Suprapubic skin (tissue), 4 donors: ENCODE data around the gene MFN2. TPM values are rescaled to one million over a fixed set of nuclear protein-coding genes. Genes with fewer than 3 reads are reported as not detected.

Experiments
- DNase-seq, 2 donors: peaks; one replicate each; pipeline ENCODE4 v3.0.0-alpha.2; 2019; ENCODE audit warnings: low spot score in 2 of 2
- H3K27ac ChIP-seq: fragments of 200-600 bp; sonication (generic); one replicate; pipeline ENCODE4 v1.5.1; 2019
- H3K27me3 ChIP-seq: fragments of 200-600 bp; sonication (generic); one replicate; pipeline ENCODE4 v1.5.1; 2019
- H3K36me3 ChIP-seq: fragments of 200-600 bp; sonication (generic); one replicate; pipeline ENCODE4 v1.5.1; 2019
- H3K4me1 ChIP-seq: fragments of 200-600 bp; sonication (generic); one replicate; pipeline ENCODE4 v1.5.1; 2019
- H3K4me3 ChIP-seq: fragments of 200-600 bp; sonication (generic); one replicate; pipeline ENCODE4 v1.5.1; 2019; ENCODE audit warnings: mild to moderate bottlenecking
- H3K9me3 ChIP-seq: fragments of 200-600 bp; sonication (generic); one replicate; pipeline ENCODE4 v1.5.1; 2019
- EP300 ChIP-seq: sonication (generic); formaldehyde crosslinking; IDR thresholded peaks from one replicate; pipeline ENCODE4 v1.6.1; 2017; ENCODE audit warnings: antibody characterized with exemption
- POLR2A ChIP-seq, 2 donors: fragments of 450-650 bp; IDR thresholded peaks; one replicate each; pipeline ENCODE4 v1.6.1; 2017; ENCODE audit warnings: antibody characterized with exemption in 2 of 2, mild to moderate bottlenecking in 2 of 2, moderate library complexity in 2 of 2
- POLR2AphosphoS5 ChIP-seq, 3 donors: sonication (generic); formaldehyde crosslinking; IDR thresholded peaks; one replicate each; pipeline ENCODE4 v1.6.1; 2017; ENCODE audit warnings: antibody characterized with exemption in 3 of 3
- WGBS: methylation state at CpG from one replicate; pipeline ENCODE4 v1.1.5; 2018; 5-methylcytosine and 5-hydroxymethylcytosine counted together
- total RNA-seq, 4 donors: library from RNA; depleted of rRNA; stranded (reverse); fragments of >200 nt; gene quantifications; one replicate each; pipeline ENCODE4 v1.1.0, GENCODE V29; 2016
- TF ChIP-seq, protein P1 (sequence below), 2 donors: fragments of 200-600 bp in 1 of 2; fragments of 450-650 bp in 1 of 2; sonication (generic) in 1 of 2; IDR thresholded peaks; one replicate each; pipeline ENCODE4 v1.5.1; 2016 to 2019; ENCODE audit warnings: antibody characterized with exemption in 2 of 2, mild to moderate bottlenecking in 1 of 2, moderate library complexity in 1 of 2

MFN2 gene
- total RNA-seq, 4 donors from 2014 or later = 106 to 146 (median 124) TPM

- no peak for DNase-seq
- TF ChIP-seq, protein P1, sequence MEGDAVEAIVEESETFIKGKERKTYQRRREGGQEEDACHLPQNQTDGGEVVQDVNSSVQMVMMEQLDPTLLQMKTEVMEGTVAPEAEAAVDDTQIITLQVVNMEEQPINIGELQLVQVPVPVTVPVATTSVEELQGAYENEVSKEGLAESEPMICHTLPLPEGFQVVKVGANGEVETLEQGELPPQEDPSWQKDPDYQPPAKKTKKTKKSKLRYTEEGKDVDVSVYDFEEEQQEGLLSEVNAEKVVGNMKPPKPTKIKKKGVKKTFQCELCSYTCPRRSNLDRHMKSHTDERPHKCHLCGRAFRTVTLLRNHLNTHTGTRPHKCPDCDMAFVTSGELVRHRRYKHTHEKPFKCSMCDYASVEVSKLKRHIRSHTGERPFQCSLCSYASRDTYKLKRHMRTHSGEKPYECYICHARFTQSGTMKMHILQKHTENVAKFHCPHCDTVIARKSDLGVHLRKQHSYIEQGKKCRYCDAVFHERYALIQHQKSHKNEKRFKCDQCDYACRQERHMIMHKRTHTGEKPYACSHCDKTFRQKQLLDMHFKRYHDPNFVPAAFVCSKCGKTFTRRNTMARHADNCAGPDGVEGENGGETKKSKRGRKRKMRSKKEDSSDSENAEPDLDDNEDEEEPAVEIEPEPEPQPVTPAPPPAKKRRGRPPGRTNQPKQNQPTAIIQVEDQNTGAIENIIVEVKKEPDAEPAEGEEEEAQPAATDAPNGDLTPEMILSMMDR (IDR thresholded peaks at IDR 0.05) = no peak
- TF ChIP-seq POLR2AphosphoS5 (IDR thresholded peaks at IDR 0.05) (no peak), EP300 (no peak), POLR2A (IDR thresholded peaks at IDR 0.05) (no peak)
- no peaks in the 10 kb centered on the region for H3K27me3 ChIP-seq
- no peak overlapping the region for H3K4me3 ChIP-seq
- H3K4me1 ChIP-seq = no peaks in the 10 kb centered on the region
- no peak overlapping the region for H3K27ac ChIP-seq
- WGBS = 95% methylated on average over 4 of the region's 4 CpGs
- peaks cover 57% of the 10 kb centered on the region for H3K36me3 ChIP-seq
- H3K9me3 ChIP-seq = no peaks in the 10 kb centered on the region
Observed at GRCh38 chr1:12011998-12012397, 31.8 kb downstream of the MFN2 start.

- Histone ChIP-seq H3K4me1 (no peaks in the 10 kb centered on the region), H3K27me3 (no peaks in the 10 kb centered on the region), H3K9me3 (no peaks in the 10 kb centered on the region), H3K36me3 (peaks cover 50% of the 10 kb centered on the region), H3K27ac (no peak overlapping the region), H3K4me3 (no peak overlapping the region)
- DNase-seq = no peak
- 88% methylated on average over 8 of the region's 8 CpGs for WGBS
- TF ChIP-seq POLR2A (IDR thresholded peaks at IDR 0.05) (no peak), POLR2AphosphoS5 (IDR thresholded peaks at IDR 0.05) (no peak), EP300 (no peak)
- TF ChIP-seq, protein P1 (IDR thresholded peaks at IDR 0.05) = no peak
Observed at GRCh38 chr1:12012560-12013316, 32.5 kb downstream of the MFN2 start.

DNA sequence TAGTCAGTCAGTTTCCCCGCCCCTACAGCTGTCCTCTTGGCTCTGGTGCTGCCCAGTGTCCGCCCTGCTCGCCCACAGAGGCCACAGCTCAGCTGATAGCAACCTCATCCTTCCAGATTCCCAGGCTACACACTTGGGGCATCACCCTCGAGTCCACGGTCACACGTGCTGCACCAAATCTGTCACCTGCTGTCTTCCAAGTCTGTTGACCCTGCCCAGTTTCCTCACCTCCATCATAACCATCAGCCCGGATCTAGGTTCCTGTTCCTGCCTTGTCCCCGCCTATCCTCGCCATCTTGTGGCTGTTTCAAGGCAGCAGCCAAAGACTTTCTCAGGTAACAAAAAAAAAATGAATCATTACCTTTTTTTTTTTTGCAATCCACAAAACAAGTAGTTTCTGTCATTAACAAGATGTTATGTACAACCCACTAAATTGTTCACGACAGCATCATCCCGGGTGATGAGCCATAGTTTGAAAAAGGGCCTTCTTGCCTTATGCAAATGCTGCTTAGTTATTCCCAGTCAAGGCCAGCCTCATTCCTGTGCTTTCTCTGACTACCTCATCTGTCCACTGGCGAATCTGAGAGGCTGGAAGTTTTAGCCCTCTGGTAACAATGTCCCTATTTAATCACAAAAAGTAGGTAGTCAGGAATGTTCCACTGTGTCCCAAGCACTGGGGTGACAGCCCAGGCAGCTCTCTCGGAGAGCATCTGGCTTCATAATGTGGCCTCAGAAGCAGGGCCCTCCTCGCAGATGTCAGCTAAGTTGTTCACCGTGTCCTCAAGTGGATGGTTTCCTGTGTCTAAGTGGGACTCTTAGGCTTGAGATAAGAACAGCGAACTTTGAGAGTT lies 34.1 kb downstream of the MFN2 start:
- Histone ChIP-seq H3K36me3 (peaks cover 35% of the 10 kb centered on the region), H3K4me3 (no peak overlapping the region), H3K4me1 (no peaks in the 10 kb centered on the region), H3K27me3 (no peaks in the 10 kb centered on the region), H3K27ac (peak overlapping the region; percentile 20), H3K9me3 (no peaks in the 10 kb centered on the region)
- TF ChIP-seq POLR2A (IDR thresholded peaks at IDR 0.05) = no peak
- no peak for TF ChIP-seq EP300
- TF ChIP-seq POLR2AphosphoS5 (IDR thresholded peaks at IDR 0.05) = no peak
- TF ChIP-seq, protein P1 (IDR thresholded peaks at IDR 0.05) = no peak
- 73% methylated on average over 16 of the region's 16 CpGs for WGBS
- DNase-seq = no peak

- Histone ChIP-seq H3K4me1 (peaks cover 5% of the 10 kb centered on the region), H3K4me3 (no peak overlapping the region), H3K27ac (no peak overlapping the region), H3K9me3 (no peaks in the 10 kb centered on the region), H3K36me3 (peaks cover 29% of the 10 kb centered on the region), H3K27me3 (no peaks in the 10 kb centered on the region)
- TF ChIP-seq POLR2A (IDR thresholded peaks at IDR 0.05) = no peak
- no peak for TF ChIP-seq POLR2AphosphoS5 (IDR thresholded peaks at IDR 0.05)
- TF ChIP-seq, protein P1 (IDR thresholded peaks at IDR 0.05) = no peak
- TF ChIP-seq EP300 = no peak
- DNase-seq = no peak
- 84% methylated on average over 10 of the region's 10 CpGs for WGBS
Observed at GRCh38 chr1:12015001-12015491, 34.8 kb downstream of the MFN2 start.

DNA sequence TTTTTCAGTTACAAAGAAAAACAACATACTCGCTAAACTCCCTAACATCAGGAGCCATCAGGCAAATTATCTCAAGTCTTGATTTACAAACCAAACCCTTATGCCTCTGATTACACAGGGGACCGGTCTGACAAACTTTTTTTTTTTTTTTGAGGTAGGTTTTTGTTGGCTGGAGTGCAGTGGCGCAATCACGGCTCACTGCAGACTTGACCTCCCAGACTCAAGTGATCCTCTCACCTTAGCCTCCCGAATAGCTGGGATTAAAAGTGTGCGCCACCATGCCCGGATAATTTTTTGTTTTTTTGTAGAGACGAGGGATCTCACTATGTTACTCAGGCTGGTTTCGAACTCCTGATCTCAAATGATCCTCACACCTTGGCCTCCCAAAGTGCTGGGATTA lies 35.3 kb downstream of the MFN2 start:
- Histone ChIP-seq H3K36me3 (peaks cover 24% of the 10 kb centered on the region), H3K27me3 (no peaks in the 10 kb centered on the region), H3K4me1 (peaks cover 9% of the 10 kb centered on the region), H3K4me3 (no peak overlapping the region), H3K27ac (no peak overlapping the region), H3K9me3 (no peaks in the 10 kb centered on the region)
- no peak for DNase-seq
- WGBS = 81% methylated on average over 9 of the region's 9 CpGs
- no peak for TF ChIP-seq POLR2AphosphoS5 (IDR thresholded peaks at IDR 0.05)
- TF ChIP-seq, protein P1 (IDR thresholded peaks at IDR 0.05) = no peak
- TF ChIP-seq EP300 = no peak
- no peak for TF ChIP-seq POLR2A (IDR thresholded peaks at IDR 0.05)
